HepG2 (cell line): ENCODE data around the gene LBR. TPM values are rescaled to one million over a fixed set of nuclear protein-coding genes. Genes with fewer than 3 reads are reported as not detected.

ENCODE experiments used
- CENPT ChIP-seq: sonication (generic); formaldehyde crosslinking; IDR thresholded peaks from 2 replicates; pipeline ENCODE4 v1.8.0; 2022; ENCODE audit warnings: low read depth, mild to moderate bottlenecking, moderate library complexity, missing genetic modification reagents
- DMAP1 ChIP-seq: IDR thresholded peaks from 2 replicates; pipeline ENCODE4 v1.6.1; 2016
- EP300 ChIP-seq, 3 experiments: sonication (generic) in 1 of 3; formaldehyde crosslinking in 1 of 3; IDR thresholded peaks; 2 replicates each; pipeline versions ENCODE4 v1.5.1 to v1.6.1; 2011 to 2020; ENCODE audit warnings: low read depth in 2 of 3, low read length in 2 of 3, borderline replicate concordance in 1 of 3, improper control_type of control experiment in 1 of 3, mild to moderate bottlenecking in 1 of 3, missing genetic modification reagents in 1 of 3, moderate library complexity in 1 of 3
- GABPA ChIP-seq, 2 experiments: IDR thresholded peaks; 2 replicates each; pipeline ENCODE4 v1.6.1; 2011 to 2016; ENCODE audit warnings: low read depth in 2 of 2, low read length in 1 of 2, missing biosample characterization in 1 of 2, missing genetic modification characterization in 1 of 2
- KLF13 ChIP-seq: sonication (generic); formaldehyde crosslinking; IDR thresholded peaks from 2 replicates; pipeline ENCODE4 v1.4.0; 2020; ENCODE audit warnings: mild to moderate bottlenecking, missing genetic modification reagents
- MIER3 ChIP-seq: IDR thresholded peaks from 2 replicates; pipeline ENCODE4 v1.6.1; 2016; ENCODE audit warnings: missing compliant biosample characterization, borderline replicate concordance
- MYNN ChIP-seq: sonication (generic); formaldehyde crosslinking; IDR thresholded peaks from 2 replicates; pipeline ENCODE4 v1.4.0; 2020; ENCODE audit warnings: mild to moderate bottlenecking, low read depth, missing genetic modification reagents
- NR2F1 ChIP-seq, 2 experiments: fragments of 450-650 bp in 1 of 2; formaldehyde crosslinking in 1 of 2; IDR thresholded peaks; 2 replicates each; pipeline versions ENCODE4 v1.5.0 to v1.6.1; 2016 to 2020; ENCODE audit warnings: mild to moderate bottlenecking in 1 of 2, missing compliant biosample characterization in 1 of 2, missing genetic modification reagents in 1 of 2, moderate library complexity in 1 of 2
- NR2F6 ChIP-seq, 2 experiments: IDR thresholded peaks; 2 replicates each; pipeline ENCODE4 v1.6.1; 2016; ENCODE audit warnings: antibody characterized with exemption in 1 of 2, mild to moderate bottlenecking in 1 of 2
- REL ChIP-seq: sonication (generic); formaldehyde crosslinking; conservative IDR thresholded peaks from 2 replicates; pipeline ENCODE4 v1.8.0; 2022; ENCODE audit warnings: mild to moderate bottlenecking, missing genetic modification reagents, moderate library complexity
- SMAD1 ChIP-seq: sonication (generic); formaldehyde crosslinking; IDR thresholded peaks from 2 replicates; pipeline ENCODE4 v1.4.0; 2020; ENCODE audit warnings: missing genetic modification reagents, low read depth, mild to moderate bottlenecking, borderline replicate concordance
- SRSF9 ChIP-seq: fragments of 200-400 bp; formaldehyde crosslinking; IDR thresholded peaks from 2 replicates; pipeline ENCODE4 v1.6.1; 2018; ENCODE audit warnings: borderline replicate concordance, mild to moderate bottlenecking, low read depth, low read length; ENCODE audit not compliant: insufficient read depth, poor library complexity, severe bottlenecking
- TOPORS ChIP-seq: sonication (generic); formaldehyde crosslinking; IDR thresholded peaks from 2 replicates; pipeline ENCODE4 v1.8.0; 2023; ENCODE audit warnings: mild to moderate bottlenecking, missing genetic modification reagents
- ZNF335 ChIP-seq: sonication (generic); formaldehyde crosslinking; IDR thresholded peaks from 2 replicates; pipeline ENCODE4 v1.4.0; 2020; ENCODE audit warnings: missing genetic modification reagents
- ZNF407 ChIP-seq: sonication (generic); formaldehyde crosslinking; IDR thresholded peaks from one replicate; pipeline ENCODE4 v1.5.1; 2020; ENCODE audit warnings: mild to moderate bottlenecking, missing genetic modification reagents; ENCODE audit errors: not compliant biosample characterization
- ZNF619 ChIP-seq: sonication (generic); formaldehyde crosslinking; IDR thresholded peaks from 2 replicates; pipeline ENCODE4 v1.4.0; 2020; ENCODE audit warnings: mild to moderate bottlenecking, missing genetic modification reagents
- ZNF747 ChIP-seq: sonication (generic); formaldehyde crosslinking; IDR thresholded peaks from 2 replicates; pipeline ENCODE4 v1.8.1; 2023; ENCODE audit warnings: missing genetic modification reagents, mild to moderate bottlenecking, borderline replicate concordance
- ZNF784 ChIP-seq: sonication (generic); formaldehyde crosslinking; IDR thresholded peaks from 2 replicates; pipeline ENCODE4 v1.5.1; 2020; ENCODE audit warnings: missing genetic modification reagents, mild to moderate bottlenecking, borderline replicate concordance
- ZSCAN22 ChIP-seq: sonication (generic); formaldehyde crosslinking; IDR thresholded peaks from 2 replicates; pipeline ENCODE4 v1.4.0; 2020; ENCODE audit warnings: mild to moderate bottlenecking, missing genetic modification reagents
- polyA plus RNA-seq, 8 experiments: library from polyadenylated mRNA; depleted of rRNA in 3 of 8; stranded (reverse) in 7 of 8; unstranded in 1 of 8; fragments of >200 nt; fragmentation: Illumina TruSeq in 4 of 8; extraction: Trizol in 4 of 8; gene quantifications; 2 replicates each; pipeline versions ENCODE4 v1.2.1 to v1.2.3, GENCODE V29; 2011 to 2016; ENCODE audit warnings: low read depth in 4 of 8, missing spikeins in 1 of 8, mixed read lengths in 1 of 8; ENCODE audit not compliant: insufficient read depth in 1 of 8
- total RNA-seq, 5 experiments: library from RNA; depleted of rRNA; stranded (reverse); fragments of >200 nt; fragmentation: Illumina TruSeq; extraction: Trizol; gene quantifications; 2 replicates each; pipeline ENCODE4 v1.2.3, GENCODE V29; 2016; ENCODE audit warnings: low read depth in 1 of 5

The LBR gene
- total and polyA plus RNA-seq, 2 of the 13 experiments (the other 11 are each of a cell fraction or from before 2014, with no cell fraction given), result 38.9 to 76.7 TPM

GRCh38 chr1:225474986-225475820, 47.4 kb upstream of the LBR start (continued):
- TF ChIP-seq ZSCAN22 (CRISPR knock-in tag) (no peak), NR2F6 (IDR thresholded peaks at IDR 0.05) (no peak), NR2F6 (CRISPR knock-in tag; IDR thresholded peaks at IDR 0.05) (peak; percentile 25; the same call in 1 of the 2 replicates), MYNN (CRISPR knock-in tag) (no peak), TOPORS (CRISPR knock-in tag) (peak; percentile 85), DMAP1 (no peak), ZNF747 (CRISPR knock-in tag) (0 out of 2 replicates have a peak, but pooled peaks have one; percentile 59), REL (CRISPR knock-in tag) (peak; percentile 41; the same call in 1 of the 2 replicates), EP300 (IDR thresholded peaks at IDR 0.05; ENCODE audit: low read depth in 2 of 2, low read length in 2 of 2) (peak in 1 of 2 experiments; percentile 32; a peak in 1 of 4 replicates), EP300 (CRISPR knock-in tag; IDR thresholded peaks at IDR 0.05; ENCODE audit: borderline replicate concordance) (no peak), CENPT (no peak), MIER3 (CRISPR knock-in tag) (no peak; the same call in 1 of the 2 replicates), SMAD1 (CRISPR knock-in tag) (no peak), NR2F1 (CRISPR knock-in tag; IDR thresholded peaks at IDR 0.05) (no peak), ZNF784 (CRISPR knock-in tag) (peak; percentile 86), ZNF619 (CRISPR knock-in tag) (no peak; the same call in 1 of the 2 replicates), SRSF9 (no peak), ZNF335 (CRISPR knock-in tag) (no peak), ZNF407 (CRISPR knock-in tag) (no peak), GABPA (IDR thresholded peaks at IDR 0.05; ENCODE audit: low read depth, low read length) (no peak), GABPA (CRISPR knock-in tag; IDR thresholded peaks at IDR 0.05; ENCODE audit: low read depth) (no peak), KLF13 (CRISPR knock-in tag) (no peak)
